GM12874 (cell line): ENCODE data around the gene COX6A2.

ENCODE experiments used
- TF ChIP-seq, protein P1 (sequence below): IDR thresholded peaks from 2 replicates; pipeline ENCODE4 v1.5.1; 2011; ENCODE audit warnings: low read depth, mild to moderate bottlenecking, control low read depth, low read length, moderate library complexity; ENCODE audit not compliant: insufficient read depth

The COX6A2 gene

GRCh38 chr16:31467151-31467773 lies 39.1 kb upstream of the COX6A2 start:
- TF ChIP-seq, protein P1, sequence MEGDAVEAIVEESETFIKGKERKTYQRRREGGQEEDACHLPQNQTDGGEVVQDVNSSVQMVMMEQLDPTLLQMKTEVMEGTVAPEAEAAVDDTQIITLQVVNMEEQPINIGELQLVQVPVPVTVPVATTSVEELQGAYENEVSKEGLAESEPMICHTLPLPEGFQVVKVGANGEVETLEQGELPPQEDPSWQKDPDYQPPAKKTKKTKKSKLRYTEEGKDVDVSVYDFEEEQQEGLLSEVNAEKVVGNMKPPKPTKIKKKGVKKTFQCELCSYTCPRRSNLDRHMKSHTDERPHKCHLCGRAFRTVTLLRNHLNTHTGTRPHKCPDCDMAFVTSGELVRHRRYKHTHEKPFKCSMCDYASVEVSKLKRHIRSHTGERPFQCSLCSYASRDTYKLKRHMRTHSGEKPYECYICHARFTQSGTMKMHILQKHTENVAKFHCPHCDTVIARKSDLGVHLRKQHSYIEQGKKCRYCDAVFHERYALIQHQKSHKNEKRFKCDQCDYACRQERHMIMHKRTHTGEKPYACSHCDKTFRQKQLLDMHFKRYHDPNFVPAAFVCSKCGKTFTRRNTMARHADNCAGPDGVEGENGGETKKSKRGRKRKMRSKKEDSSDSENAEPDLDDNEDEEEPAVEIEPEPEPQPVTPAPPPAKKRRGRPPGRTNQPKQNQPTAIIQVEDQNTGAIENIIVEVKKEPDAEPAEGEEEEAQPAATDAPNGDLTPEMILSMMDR = no peak

DNA sequence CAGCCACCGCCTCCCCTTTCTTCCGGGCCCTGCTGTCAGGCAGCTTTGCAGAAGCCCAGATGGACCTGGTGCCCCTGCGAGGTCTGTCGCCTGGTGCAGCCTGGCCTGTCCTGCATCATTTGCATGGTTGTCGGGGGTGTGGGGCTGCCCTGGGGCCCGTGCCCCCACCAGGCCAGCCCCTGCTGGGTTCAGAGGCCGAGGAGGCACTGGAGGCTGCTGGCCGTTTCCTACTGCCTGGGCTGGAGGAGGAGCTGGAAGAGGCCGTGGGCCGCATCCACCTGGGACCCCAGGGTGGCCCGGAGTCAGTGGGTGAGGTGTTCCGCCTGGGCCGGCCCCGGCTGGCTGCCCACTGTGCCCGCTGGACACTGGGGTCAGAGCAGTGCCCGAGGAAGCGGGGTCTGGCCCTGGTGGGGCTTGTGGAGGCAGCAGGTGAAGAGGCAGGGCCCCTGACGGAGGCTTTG lies 38.3 kb upstream of the COX6A2 start:
- TF ChIP-seq, protein P1 = no peak

- TF ChIP-seq, protein P1 = no peak
These were observed 37.7 kb upstream of the COX6A2 start for GRCh38 chr16:31465788-31466370.

- TF ChIP-seq, protein P1 = no peak
These were observed 36.7 kb upstream of the COX6A2 start for GRCh38 chr16:31464781-31465260.

DNA sequence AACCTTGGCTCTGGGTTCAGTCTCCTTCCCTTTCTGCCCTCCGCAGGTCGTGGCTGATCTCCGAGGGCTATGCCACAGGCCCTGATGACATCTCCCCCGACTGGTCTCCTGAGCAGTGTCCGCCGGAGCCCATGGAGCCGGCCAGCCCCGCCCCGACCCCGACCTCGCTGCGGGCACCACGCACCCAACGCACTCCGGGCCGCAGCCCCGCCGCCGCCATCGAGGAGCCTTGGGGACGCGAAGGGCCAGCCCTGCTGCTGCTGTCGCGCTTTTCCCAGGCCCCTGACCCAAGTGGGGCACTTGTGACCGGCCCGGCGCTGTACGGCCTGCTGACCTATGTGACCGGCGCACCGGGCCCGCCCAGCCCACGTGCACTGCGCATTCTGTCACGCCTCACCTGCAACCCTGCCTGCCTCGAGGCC lies 36.2 kb upstream of the COX6A2 start:
- TF ChIP-seq, protein P1 = no peak

DNA sequence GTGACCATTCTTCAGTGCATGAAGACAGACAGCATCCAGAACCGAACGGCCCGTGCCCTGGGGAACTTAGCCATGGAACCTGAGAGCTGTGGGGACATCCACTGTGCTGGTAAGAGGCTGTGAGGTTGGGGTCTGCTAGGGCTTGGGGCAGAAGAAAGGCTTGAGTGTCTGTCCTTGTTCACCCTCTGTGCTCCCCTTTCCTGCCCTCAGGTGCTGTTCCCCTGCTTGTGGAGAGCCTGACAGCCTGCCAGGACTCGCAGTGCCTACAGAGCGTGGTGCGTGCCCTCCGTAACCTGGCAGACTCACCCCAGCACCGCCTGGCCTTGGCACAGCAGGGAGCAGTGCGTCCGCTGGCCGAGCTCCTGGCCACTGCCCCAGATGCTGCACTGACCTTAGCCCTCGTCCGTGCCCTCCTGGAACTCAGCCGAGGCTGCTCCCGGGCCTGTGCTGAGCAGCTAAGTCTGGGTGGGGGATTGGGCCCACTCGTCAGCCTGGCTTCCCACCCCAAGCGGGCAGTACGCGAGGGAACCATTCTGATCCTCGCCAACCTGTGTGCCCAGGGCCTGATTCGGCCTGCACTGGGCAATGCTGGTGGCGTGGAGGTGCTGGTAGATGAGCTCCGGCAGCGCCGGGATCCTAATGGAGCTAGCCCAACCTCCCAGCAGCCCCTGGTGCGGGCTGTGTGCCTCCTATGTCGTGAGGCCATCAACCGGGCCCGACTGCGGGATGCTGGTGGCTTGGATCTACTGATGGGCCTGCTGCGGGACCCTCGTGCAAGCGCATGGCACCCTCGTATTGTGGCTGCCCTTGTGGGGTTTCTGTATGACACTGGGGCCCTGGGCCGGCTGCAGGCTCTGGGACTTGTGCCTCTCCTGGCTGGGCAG lies 34.0 kb upstream of the COX6A2 start:
- TF ChIP-seq, protein P1 = no peak
